Endothelial cell of hepatic sinusoid (primary cell): ENCODE data around the gene ZNF768.
"Not testable (repeated sequence)": the region's sequence is repeated elsewhere in the genome, so short reads cannot be mapped to it uniquely, and the experiment has no call there.

Experiments
- in situ Hi-C: cut with HindIII; loops from 2 replicates; pipeline ENCODE4 v1.10.0; 2017; ENCODE audit warnings: low sequenced_read_pairs

The ZNF768 gene

DNA sequence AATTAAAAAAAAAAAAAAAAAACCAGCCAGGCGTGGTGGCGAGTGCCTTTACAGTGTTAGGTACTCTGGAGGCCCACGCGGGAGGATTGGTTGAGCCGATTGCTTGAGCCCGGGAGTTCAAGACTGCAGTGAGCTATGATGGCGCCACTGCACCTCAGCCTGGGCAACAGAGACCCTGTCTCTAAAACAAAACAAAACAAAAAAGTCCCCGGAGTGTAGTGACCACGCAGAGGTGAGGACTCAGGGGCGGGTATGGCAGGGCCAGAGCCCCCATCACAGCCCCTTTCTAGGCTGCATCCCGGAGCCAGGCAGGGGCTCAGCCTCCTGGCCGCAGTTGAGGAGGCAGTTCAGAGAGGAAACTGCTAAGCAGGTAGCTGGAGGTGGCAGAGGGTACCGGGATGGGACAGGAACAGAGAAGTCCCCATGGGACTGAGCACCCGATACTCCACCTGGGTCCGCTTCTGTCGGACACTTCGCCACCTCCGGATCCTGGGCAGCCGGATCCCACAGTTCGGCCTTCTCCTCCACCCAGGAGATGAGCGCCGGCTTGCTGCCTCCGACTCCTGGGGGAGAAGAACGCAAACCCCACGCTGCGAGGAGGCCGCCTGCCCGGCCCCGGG lies 7.5 kb upstream of the ZNF768 start:
- in situ Hi-C loops, result no loop called here

DNA sequence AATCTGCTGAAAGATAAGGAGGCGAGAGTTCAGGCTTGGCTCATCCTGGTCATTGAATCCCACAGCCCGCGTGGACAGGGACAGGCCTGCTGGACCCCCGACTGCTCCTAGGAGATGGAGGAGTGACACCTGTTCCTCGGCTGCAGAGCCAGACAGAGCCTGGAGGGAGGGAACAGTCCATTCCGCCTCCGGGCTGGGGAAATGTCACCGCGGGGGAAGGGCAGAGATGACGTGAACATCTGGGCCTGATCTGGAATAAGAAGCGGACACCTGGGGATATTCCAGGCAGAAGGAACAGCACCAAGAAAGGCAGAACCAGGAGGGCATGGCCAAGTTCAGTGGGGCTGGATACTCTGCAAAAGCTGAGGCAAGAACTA lies 6.8 kb upstream of the ZNF768 start:
- in situ Hi-C loops, result no loop called here

DNA sequence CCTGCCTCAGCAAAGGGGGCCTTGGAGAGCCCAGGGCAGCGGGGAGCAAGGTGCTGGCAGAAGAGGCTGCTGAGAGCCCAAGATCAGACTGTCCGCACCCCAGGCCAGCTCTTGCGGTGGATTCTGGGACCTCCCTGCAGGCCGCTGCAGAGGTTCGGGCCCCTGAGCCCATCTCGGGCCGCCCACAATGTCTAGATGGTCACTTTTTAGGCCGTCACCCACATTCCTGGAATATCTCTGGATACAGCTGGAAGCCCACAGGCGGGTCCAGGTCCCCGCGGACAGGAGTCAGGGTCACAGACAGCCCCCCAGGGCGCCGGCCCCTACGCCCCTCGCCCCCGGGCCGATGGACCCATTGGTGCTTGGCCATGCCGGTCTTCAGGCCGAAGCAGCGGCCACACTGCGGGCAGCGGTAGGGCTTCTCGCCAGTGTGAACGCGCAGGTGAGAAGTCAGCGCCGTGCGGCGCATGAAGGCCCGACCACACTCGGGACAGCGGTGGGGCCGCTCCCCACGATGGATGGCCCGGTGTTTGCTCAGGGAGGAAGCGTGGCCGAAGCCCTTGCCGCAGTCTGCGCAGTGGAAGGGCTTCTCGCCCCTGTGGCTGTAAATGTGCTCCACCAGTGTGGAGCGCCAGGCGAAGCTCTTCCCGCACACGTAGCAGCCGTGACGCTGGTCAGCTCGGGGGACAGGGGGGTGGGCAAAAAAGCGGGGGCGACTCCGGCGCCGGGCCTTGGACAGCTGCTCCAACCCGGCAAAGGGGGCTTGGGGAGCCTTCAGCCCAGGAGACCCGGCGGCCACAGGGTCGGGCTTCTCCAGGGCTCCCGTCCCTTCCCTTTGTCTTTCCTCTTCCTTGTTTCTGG lies 6.1 kb upstream of the ZNF768 start:
- in situ Hi-C loops, result no loop called here

DNA sequence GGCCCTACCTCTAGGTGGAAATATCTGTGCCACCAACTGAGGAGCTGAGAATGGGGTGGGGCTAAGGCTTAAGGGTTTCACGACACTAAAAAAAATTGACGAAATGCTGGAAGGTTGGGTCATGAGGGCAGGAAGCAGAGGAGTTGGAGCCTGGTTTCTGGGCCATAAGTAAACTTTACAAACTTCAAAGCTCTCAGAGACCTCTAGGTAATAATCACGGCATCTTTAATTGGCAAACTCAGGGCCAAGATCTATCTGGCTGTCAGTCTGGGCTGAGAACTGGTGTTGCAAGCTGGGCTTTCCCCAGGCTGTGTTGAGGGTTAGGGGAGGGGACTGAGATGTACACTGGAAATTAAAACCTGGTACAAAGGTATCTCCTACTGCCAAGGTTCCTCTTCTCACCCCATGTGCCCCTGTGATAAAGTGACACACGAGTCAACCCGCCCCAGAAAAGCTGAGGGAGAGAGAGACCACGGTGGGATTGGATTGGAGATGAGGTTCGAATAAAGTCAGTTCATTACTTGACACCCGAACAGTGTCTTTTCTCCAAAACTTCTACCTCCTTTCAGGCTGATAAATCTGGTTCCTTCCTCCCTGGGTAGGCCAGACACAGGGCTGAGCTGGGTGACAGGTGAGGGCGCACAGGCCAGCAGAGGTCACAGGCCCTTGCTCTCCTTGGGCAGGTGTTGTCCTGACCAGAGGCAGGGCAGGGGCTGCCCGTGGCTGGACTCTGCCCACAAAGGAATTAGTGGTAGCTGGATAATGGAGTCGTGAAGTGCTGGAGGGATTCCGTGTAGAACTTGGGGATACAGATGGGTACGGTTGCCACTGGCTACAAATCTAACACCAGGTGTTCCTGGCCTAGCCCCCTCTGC lies 4.0 kb upstream of the ZNF768 start:
- in situ Hi-C loops, result no loop called here

DNA sequence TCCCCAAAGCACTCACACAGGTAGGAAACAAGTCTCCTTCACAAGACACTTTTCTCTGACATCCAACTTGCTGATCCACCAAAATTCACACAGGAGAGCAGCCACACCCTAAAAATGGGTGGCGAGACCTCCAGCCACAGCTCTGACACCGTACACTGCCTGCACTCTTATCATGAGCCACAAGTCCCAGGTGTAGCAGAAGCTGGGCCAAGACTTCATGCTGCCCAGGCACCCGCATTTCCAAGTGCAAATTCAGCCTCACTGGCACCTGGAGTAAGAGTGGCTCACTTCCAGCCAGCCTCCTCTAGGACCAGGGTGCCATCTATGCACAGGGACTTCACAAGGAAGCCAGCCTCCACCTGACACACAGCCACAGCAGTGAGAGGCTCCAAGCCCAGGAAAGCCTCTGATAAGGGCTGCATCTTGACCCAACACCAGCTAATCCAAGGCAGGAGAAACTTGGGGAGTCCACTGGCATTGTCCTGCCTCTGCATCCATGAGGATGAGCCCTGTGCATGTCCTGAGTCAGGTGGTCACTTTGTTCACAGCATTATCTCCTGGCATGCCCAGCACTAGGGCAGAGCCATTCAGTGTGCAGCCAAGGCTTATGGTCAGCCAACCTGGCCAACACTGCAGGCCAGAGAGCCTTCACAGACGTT lies 2.6 kb upstream of the ZNF768 start:
- in situ Hi-C loops, result no loop called here

DNA sequence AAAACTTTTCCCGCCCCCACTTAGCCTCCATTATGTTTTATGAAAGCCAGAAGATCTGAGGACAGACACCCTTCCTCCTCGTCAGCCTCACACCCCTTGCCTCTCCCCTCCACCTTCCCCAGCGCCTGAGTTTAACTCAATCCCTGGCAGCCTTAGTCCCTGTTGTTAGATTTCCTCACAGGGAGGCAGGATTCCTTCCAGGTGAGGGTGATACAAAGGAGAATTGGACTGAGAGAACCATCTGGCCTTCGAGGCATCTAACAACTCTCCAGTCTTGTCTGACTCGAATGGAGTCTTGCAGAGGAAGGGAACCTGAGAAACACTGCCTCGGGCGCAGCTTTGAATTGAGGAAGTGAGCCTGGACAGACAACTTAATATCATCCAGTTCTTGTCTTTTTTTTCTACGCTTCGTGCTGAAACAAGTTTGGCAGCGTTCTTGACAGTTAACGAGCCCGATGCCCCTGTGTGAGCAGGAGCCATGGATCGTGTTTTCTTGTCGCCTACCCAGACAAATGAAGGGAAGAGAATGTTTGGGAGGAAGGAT lies 1.3 kb upstream of the ZNF768 start:
- in situ Hi-C loops, result no loop called here

DNA sequence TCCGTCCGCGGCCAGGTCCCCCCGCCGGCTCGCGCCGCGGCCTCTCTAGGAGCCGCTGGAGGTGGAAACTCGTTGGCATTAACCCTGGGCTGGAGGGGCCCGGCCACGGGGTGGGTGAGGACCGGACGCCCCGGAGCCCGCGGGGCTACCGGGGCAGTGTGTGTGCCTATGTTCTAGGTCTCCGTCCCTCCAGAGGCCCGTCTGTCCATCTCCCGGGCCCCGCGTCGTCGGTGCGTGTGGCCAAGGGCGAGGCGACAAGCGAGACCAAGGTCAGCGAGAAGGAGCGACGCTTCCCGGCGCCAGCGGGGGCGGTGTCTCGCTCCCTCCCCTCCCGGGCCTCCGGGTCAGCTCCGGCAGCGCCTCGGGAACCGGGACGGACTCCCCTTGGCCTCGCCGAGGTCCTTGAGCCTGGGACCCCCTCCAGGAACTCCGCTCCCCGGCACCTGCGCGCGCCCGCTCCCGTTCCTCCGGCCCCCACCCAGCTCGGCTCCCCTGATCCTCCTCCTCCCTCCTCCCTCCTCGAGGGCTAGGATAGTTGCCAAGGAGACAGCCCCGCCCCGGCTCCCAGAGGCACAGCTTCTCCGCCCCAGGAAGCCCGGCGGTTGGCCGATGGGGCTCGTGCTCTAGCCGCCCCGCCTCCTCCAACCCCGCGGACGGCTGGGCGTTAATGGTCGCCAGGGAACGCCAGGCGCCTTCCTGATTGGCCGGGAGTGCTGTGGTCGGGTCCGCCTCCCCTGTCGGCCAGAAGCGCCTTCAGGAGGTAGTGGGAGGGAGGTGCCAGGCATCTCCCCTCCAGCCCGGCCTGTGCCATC lies 663 bp upstream of the ZNF768 start:
- in situ Hi-C loops, result no loop called here

DNA sequence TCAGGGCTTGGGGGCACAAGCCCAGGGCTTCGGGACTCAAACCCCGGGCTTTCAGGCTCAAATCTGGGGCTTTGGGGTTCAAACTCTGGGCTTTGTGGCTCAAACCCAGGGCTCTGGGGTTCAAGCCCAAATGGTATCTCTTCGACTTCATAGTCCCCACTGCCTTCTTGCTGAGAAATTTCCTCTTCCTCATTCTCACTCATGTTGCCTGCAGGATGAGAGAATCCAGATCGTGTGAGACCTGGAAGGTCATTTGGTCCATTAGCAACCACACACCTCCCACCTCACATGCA lies 576 bp downstream of the ZNF768 start:
- in situ Hi-C loops, result no loop called here

DNA sequence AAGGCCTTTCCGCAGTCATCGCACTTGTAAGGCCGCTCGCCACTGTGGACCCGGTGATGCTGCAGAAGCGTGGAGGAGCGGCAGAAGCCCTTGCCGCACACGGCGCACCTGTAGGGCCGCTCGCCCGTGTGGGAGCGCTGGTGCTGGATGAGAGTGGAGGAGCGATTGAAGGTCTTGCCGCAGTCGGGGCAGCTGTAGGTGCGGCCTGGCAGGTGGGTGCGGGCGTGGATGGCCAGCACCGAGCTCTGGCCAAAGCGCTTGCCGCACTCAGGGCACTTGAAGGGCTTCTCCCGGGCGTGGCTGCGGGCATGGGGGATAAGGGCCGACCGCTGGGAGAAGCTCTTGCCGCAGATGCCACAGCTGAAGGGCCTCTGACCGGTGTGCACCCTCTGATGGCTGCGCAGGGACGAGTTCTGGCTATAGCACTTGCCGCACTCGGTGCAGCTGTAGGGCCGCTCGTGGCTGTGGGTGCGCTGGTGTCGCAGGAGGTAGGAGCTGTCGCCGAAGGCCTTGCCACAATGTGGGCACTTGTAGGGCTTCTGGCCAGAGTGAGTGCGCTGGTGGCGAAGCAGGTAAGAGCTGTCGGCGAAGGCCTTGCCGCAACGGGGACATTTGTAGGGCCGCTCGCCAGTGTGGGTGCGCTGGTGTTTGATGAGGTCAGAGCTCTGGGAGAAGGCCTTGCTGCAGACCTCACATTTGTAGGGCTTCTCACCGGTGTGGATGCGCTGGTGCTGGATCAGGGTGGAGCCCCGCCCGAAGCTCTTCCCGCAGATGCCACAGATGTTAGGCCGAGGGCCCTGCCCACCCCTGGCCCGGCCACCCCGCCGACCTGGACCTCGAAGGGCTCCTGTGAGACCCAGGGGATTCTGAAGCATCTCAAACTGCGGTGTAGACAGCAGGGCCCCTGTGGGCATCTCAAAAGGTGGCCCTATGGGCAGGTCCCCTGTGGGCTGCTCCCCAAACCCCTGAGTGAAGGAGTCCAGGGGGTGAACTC lies 1.5 kb downstream of the ZNF768 start:
- in situ Hi-C loops, result no loop called here

DNA sequence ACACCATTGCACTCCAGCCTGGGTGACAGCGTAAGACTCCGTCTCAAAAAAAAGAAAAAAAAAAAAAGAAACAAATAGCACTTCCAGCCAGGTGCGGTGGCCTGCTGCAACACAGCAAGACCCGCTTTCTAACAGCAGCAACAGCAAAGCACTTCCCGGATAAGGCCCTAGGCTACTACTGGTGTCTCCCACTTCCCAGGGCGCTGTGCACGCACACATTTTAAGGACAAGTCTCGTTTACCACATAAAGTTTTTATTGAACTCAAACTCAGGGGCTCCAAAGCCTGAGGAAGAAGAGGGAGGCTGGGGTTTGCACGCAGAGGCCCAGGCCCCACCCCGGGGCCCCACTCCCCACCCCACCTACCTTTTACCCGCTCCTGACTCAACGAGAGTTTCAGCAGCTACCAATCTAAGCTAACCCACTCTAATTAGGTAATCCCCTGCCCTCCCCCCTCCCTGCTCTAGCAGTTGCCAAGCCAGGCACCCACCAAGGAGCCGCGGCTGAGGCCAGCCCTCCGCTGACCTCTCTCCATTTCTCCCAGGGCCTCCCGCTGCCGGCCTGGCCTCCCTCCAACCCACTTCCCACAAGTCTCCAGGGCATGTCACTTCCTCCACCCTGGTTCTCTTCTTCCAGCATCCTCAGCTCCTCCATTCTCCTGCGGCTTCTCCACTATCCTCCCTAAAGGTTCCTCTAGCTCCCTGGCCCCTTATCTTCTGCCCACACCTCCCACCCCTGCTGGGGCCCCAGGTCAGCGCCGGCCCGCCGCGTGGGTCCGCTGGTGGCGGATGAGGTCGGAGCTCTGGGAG lies 2.4 kb downstream of the ZNF768 start:
- in situ Hi-C loops, result no loop called here

DNA sequence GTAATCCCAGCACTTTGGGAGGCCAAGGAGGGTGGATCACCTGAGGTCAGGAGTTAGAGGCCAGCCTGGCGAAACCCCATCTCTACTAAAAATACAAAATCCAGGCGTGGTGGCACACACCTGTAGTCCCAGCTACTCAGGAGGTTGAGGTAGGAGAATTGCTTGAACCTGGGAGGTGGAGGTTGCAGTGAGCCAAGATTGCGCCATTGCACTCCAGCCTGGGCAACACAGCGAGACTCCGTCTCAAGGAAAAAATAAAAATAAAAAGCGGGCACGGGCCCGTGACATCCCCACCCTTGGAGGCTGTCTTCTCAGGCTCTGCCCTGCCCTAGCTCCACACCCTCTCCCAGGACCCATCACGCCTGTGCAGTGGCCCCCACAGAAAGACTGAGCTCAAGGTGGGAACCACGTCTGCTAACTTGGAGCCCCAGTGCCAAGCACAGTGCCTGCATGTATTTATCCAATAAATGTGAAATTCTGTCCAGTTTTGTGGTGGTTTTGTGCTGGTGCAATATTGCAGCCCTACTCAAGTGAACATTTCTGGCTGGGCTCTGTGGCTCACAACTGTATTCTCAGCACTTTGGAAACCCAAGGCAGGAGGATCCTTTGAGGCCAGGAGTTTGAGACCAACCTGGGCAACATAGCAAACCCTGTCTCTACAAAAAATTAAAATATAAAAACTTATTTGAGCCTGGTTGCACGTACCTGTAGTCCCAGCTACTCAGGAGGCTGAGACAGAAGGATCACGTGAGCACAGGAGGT lies 3.5 kb downstream of the ZNF768 start:
- in situ Hi-C loops, result not testable (repeated sequence)

DNA sequence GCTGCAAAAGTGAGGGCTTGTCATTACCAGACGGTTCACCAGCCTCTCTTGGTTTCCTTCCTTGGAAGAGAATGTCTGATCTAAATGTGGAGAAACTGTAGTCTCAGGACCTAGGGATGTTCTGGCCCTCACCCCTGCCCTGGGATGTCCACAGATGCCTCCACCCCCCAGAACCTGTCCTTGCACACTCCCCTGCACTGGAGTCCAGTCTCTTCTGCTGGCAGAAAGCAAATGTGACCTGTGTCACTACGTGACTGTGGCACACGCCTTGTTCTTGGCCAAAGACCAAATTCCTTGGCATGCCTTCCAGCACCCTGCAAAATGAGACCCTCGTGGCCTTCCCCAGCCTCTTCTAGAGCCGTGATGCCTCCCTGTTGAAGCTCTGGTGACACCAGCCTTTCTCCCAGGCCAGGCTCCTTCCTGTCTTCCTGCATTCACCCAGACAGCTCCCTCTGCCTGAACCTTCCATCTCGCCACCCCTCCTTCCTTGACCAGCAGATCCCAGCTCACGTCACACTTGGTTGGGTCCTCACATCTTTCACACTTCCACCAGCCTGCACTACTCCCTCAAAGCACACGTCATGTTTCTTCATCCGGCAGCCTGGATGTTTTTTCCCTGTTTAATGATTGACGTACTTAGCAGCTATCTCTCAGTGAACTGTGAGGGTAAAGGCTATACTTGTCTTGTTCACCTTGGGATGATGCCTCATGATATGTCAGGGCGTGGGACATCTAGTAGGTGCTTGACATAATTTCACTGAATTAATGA lies 4.3 kb downstream of the ZNF768 start:
- in situ Hi-C loops, result no loop called here

DNA sequence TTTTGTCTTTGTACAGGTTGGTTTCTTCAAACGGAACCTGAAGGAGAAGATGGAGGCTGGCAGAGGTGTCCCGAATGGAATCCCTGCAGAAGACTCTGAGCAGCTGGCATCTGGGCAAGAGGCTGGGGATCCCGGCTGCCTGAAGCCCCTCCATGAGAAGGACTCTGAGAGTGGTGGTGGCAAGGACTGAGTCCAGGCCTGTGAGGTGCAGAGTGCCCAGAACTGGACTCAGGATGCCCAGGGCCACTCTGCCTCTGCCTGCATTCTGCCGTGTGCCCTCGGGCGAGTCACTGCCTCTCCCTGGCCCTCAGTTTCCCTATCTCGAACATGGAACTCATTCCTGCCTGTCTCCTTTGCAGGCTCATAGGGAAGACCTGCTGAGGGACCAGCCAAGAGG lies 4.9 kb downstream of the ZNF768 start:
- in situ Hi-C loops, result no loop called here

DNA sequence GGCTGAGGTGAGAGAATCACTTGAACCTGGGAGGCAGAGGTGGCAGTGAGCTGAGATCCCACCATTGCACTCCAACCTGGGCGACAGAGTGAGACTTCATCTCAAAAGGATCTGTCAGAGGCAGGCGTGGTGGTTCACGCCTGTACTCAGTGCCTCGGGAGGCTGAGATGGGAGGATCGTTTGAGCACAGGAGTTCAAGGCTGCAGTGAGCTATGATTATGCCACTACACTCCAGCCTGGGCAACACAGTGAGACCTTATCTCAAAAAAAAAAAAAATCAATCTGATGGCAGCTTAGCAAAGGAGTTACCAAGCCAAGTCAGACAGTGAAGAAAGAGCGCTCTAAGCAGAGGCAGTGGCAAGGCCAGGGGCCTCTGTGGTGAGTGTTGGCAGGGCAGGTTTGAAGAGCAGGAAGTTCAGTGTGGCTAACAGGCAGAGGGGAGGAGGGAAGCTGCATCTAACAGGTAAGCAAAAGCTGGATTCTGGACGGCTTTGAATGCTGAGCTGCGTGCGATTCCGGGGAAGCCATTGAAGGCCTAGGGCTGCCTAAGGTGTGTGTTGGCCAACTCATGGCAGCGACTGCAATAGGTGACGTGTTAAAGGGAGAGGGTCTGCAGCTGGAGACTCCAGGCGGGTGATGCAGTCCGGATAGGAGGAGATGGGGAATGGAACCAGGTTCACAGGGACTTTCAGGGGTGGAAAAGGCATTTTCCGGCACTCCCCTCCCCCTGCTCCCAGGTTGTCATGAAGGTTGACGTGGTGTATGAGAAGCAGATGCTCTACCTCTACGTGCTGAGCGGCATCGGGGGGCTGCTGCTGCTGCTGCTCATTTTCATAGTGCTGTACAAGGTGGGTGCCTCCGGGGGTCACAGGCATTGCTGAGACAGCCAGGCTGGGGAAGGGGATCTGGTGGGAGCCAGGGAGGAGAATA lies 7.0 kb downstream of the ZNF768 start:
- in situ Hi-C loops, result loop anchor here (5.0 to 10.0 kb wide), 3 partner anchors 78 to 135 kb away; partner anchors contain the start of genes FBRS and PRR14

DNA sequence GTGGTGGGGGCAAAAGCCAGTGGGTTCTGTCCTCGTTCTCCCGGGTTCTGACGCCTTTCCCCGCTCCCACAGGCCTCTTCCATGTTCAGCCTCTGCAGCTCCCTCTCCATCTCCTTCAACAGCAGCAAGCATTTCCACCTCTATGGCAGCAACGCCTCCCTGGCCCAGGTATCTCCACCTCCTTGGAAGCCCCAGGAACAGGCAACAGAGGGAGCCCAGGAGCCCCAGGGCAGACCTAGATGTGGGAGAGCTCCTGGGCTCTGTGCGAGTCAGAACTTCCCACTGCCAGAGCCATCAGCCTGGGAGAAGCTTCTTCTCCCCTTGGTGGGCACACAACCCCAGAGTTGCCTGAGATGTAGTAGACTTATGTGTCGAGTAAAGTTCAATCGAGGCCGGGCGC lies 7.8 kb downstream of the ZNF768 start:
- in situ Hi-C loops, result loop anchor here (5.0 to 10.0 kb wide), 3 partner anchors 79 to 136 kb away; partner anchors contain the start of genes FBRS and PRR14
